ENCODE results near the gene PAFAH2. TPM values are rescaled to one million over a fixed set of nuclear protein-coding genes. Genes with fewer than 3 reads are reported as not detected.
"Not testable (repeated sequence)": the region's sequence is repeated elsewhere in the genome, so short reads cannot be mapped to it uniquely, and the experiment has no call there.

The PAFAH2 gene
- total and polyA plus RNA-seq, 2 of the 13 experiments (the other 11 are each of a cell fraction or from before 2014, with no cell fraction given): 6.9 to 9.4 TPM

DNA sequence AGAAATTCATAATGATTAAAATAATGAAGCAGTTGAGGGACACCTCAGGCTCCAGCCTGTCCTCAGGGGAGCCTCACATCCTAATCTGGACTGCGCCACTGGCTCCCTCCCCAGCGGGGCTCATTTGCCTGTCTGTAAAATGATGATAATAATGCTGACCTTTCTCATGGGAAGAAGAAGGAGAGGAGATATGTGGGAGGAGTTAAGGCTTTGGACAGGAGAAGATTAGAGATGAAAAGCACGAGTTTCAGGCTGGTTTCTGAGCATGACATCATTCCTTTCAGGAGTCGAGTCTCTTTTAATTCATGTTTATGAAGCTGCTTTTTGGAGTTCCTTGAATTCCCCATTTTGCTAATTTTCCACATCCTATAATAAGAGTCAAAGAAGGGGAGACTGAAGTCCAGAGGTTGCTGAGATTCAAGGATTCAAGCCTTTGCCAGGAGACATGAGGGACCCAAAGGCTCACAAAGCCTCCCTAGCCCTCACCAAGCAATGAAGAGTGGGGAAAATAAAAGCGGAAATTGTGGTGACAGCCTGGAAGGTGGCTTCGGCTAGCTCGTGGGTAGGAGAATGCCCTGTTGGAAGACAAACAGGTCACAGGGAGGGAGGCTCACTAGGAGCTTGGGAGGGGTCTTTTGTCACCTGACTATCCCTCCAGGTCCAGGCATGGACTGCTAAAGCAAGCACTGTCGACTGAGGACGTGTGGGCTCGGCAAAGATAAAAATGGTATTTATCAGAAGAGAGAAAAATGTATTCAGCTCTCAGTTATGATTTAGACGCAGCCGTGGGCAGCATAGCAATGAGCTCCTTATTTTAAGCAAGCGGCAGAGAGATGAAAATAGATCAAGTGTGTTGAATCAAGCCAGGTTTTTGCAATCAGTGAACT is 64.1 kb downstream of the PAFAH2 start:
- Histone ChIP-seq H3K4me2 (ENCODE audit: low read depth, low read length) (no peak overlapping the region), H3K79me2 (ENCODE audit: insufficient read depth, low read length) (no peaks in the 10 kb centered on the region), H3K27me3 (ENCODE audit: control insufficient read depth in 1 of 2, insufficient read depth in 2 of 2, low read length in 2 of 2) (peaks cover 0 to 21% of the 10 kb centered on the region in 2 experiments; a peak in 3 of 5 replicates), H3K9me3 (ENCODE audit: low read length) (no peaks in the 10 kb centered on the region), H4K20me1 (ENCODE audit: insufficient read depth, low read length) (no peaks in the 10 kb centered on the region), H3K27ac (ENCODE audit: extremely low read length, insufficient read depth, low read length) (no peak overlapping the region), H3K4me3 (replicated peaks in 1 of 3; ENCODE audit: insufficient read depth in 1 of 3, low read depth in 2 of 3, low read length in 3 of 3) (no peak overlapping the region), H3K4me1 (ENCODE audit: insufficient read depth, low read length) (no peaks in the 10 kb centered on the region), H3K9ac (ENCODE audit: insufficient read depth, low read depth, low read length) (no peak overlapping the region), H3K36me3 (replicated peaks in 1 of 2; ENCODE audit: control insufficient read depth in 1 of 2, insufficient read depth in 2 of 2, low read length in 2 of 2) (no peaks in the 10 kb centered on the region), H2AFZ (ENCODE audit: low read length) (no peak overlapping the region)
- POLR2A ChIA-PET: no interaction called here
- TF ChIP-seq MIER2 (CRISPR knock-in tag; IDR thresholded peaks at IDR 0.05) (no peak), ATF7 (IDR thresholded peaks at IDR 0.05) (peak; percentile 29; the same call in 1 of the 2 replicates), ATF7 (CRISPR knock-in tag; IDR thresholded peaks at IDR 0.05) (no peak)
- 29% methylated on average over 13 of the region's 13 CpGs for WGBS (ENCODE audit: low lambda C conversion rate)
- no TSS peak for BruUV-seq (replicated peaks)
- DNase-seq (ENCODE audit: low spot score) (no peak), ATAC-seq (no peak), FAIRE-seq (no peak)
- CTCF ChIA-PET (ENCODE audit: low intra/inter-chr PET ratio, low total read pairs): no interaction called here
- in situ Hi-C loops (cut with HindIII; ENCODE audit: extremely low pct_ligation_motif_present, low pct_unique_long_range_greater_than_20kb) (no loop called here), intact Hi-C loops (cut with micrococcal nuclease; ENCODE audit: unreplicated experiment) (no loop called here)

GRCh38 chr1:25932811-25933400 is 65.0 kb downstream of the PAFAH2 start:
- ATAC-seq; CTCF ChIA-PET (ENCODE audit: low intra/inter-chr PET ratio, low total read pairs); in situ Hi-C loops (cut with HindIII; ENCODE audit: extremely low pct_ligation_motif_present, low pct_unique_long_range_greater_than_20kb); H3K9ac ChIP-seq (ENCODE audit: insufficient read depth, low read depth, low read length); H3K4me3 ChIP-seq (replicated peaks in 1 of 3; ENCODE audit: insufficient read depth in 1 of 3, low read depth in 2 of 3, low read length in 3 of 3); intact Hi-C loops (cut with micrococcal nuclease; ENCODE audit: unreplicated experiment); FAIRE-seq; H3K4me1 ChIP-seq (ENCODE audit: insufficient read depth, low read length); POLR2A ChIA-PET; H4K20me1 ChIP-seq (ENCODE audit: insufficient read depth, low read length); H3K27ac ChIP-seq (ENCODE audit: extremely low read length, insufficient read depth, low read length); H3K4me2 ChIP-seq (ENCODE audit: low read depth, low read length); H2AFZ ChIP-seq (ENCODE audit: low read length); H3K36me3 ChIP-seq (replicated peaks in 1 of 2; ENCODE audit: control insufficient read depth in 1 of 2, insufficient read depth in 2 of 2, low read length in 2 of 2); H3K79me2 ChIP-seq (ENCODE audit: insufficient read depth, low read length); DNase-seq (ENCODE audit: low spot score); BruUV-seq (replicated peaks); H3K9me3 ChIP-seq (ENCODE audit: low read length): not testable (repeated sequence)
- WGBS (ENCODE audit: low lambda C conversion rate): 29% methylated on average over 12 of the region's 12 CpGs
- peaks cover 0 to 21% of the 10 kb centered on the region in 2 experiments; a peak in 3 of 5 replicates for H3K27me3 ChIP-seq (ENCODE audit: control insufficient read depth in 1 of 2, insufficient read depth in 2 of 2, low read length in 2 of 2)
